Skeletal muscle cell (primary cell): ENCODE data around the gene FOXE3.

ENCODE experiments used
- DNase-seq: peaks from one replicate; pipeline ENCODE4 v3.0.0-alpha.2; 2010; ENCODE audit warnings: low read depth
- H3K4me3 ChIP-seq: 2 replicates; pipeline ENCODE4 v1.5.1; 2011; ENCODE audit warnings: low read depth, mild to moderate bottlenecking, control low read depth, low read length, moderate library complexity

FOXE3 gene

GRCh38 chr1:47432071-47433036 lies 16.3 kb downstream of the FOXE3 start:
- peak overlapping the region; percentile 39 for H3K4me3 ChIP-seq
- DNase-seq: peak; percentile 51

- no peak for DNase-seq
- peak overlapping the region; percentile 39 for H3K4me3 ChIP-seq
These were observed 16.9 kb downstream of the FOXE3 start for GRCh38 chr1:47433037-47433421.

GRCh38 chr1:47433477-47434050 lies 17.5 kb downstream of the FOXE3 start:
- H3K4me3 ChIP-seq: peak overlapping the region; percentile 39
- DNase-seq: no peak

- no peak for DNase-seq
- peak overlapping the region; percentile 39 for H3K4me3 ChIP-seq
These were observed 18.2 kb downstream of the FOXE3 start for GRCh38 chr1:47434051-47434842.

- DNase-seq: no peak
- no peak overlapping the region for H3K4me3 ChIP-seq
These were observed 19.6 kb downstream of the FOXE3 start for GRCh38 chr1:47435506-47436303.

GRCh38 chr1:47436304-47436978 lies 20.4 kb downstream of the FOXE3 start:
- DNase-seq: no peak
- peak overlapping the region; percentile 68 for H3K4me3 ChIP-seq

- H3K4me3 ChIP-seq: peak overlapping the region; percentile 68
- no peak for DNase-seq
These were observed 20.9 kb downstream of the FOXE3 start for GRCh38 chr1:47436979-47437446.

GRCh38 chr1:47437447-47438164 lies 21.5 kb downstream of the FOXE3 start, which contains the start of gene FOXD2:
Gene FOXD2, plus strand, starts transcription at chr1:47438044. Its CDS starts 92 bp downstream, at chr1:47438136.
- no peak for DNase-seq
- H3K4me3 ChIP-seq: peak within 1 kb of the TSS; percentile 68

GRCh38 chr1:47438165-47439016 lies 22.3 kb downstream of the FOXE3 start:
- DNase-seq: no peak
- H3K4me3 ChIP-seq: peak overlapping the region; percentile 68

- no peak for DNase-seq
- H3K4me3 ChIP-seq: no peak overlapping the region
These were observed 23.1 kb downstream of the FOXE3 start for GRCh38 chr1:47439017-47439818.

- no peak for DNase-seq
- no peak overlapping the region for H3K4me3 ChIP-seq
These were observed 23.9 kb downstream of the FOXE3 start for GRCh38 chr1:47439819-47440598.

GRCh38 chr1:47440599-47441081 lies 24.6 kb downstream of the FOXE3 start:
- no peak for DNase-seq
- no peak overlapping the region for H3K4me3 ChIP-seq

GRCh38 chr1:47441450-47442106 lies 25.5 kb downstream of the FOXE3 start:
- DNase-seq: no peak
- no peak overlapping the region for H3K4me3 ChIP-seq

GRCh38 chr1:47442202-47442601 lies 26.1 kb downstream of the FOXE3 start:
- DNase-seq: no peak
- no peak overlapping the region for H3K4me3 ChIP-seq
